Ovary (tissue), 9 donors: ENCODE measurements around the gene FRMD4A. TPM values are rescaled to one million over a fixed set of nuclear protein-coding genes. Genes with fewer than 3 reads are reported as not detected.
"Not testable (repeated sequence)": the region's sequence is repeated elsewhere in the genome, so short reads cannot be mapped to it uniquely, and the experiment has no call there.

Experiments used
- DNase-seq, 5 donors: peaks; one replicate each; pipeline ENCODE4 v3.0.0-alpha.2; 2019 to 2020
- H3K27ac ChIP-seq, 2 donors: fragments of 200-600 bp; one replicate each; pipeline versions ENCODE4 v1.5.1 to v1.8.0; 2019 to 2022
- H3K27me3 ChIP-seq: fragments of 200-600 bp; one replicate; pipeline ENCODE4 v1.8.0; 2022
- H3K36me3 ChIP-seq: fragments of 200-600 bp; sonication (generic); one replicate; pipeline ENCODE4 v1.5.1; 2019
- H3K4me1 ChIP-seq: one replicate; pipeline ENCODE4 v1.8.1; 2013; ENCODE audit warnings: mild to moderate bottlenecking, moderate library complexity; ENCODE audit not compliant: insufficient read depth
- H3K4me3 ChIP-seq: fragments of 200-600 bp; sonication (generic); one replicate; pipeline ENCODE4 v1.5.1; 2017
- H3K9me3 ChIP-seq, 2 donors: fragments of 200-600 bp in 1 of 2; sonication (generic) in 1 of 2; one replicate each; pipeline versions ENCODE4 v1.5.1 to v1.8.1; 2013 to 2019; ENCODE audit warnings: mild to moderate bottlenecking in 1 of 2, moderate library complexity in 1 of 2
- EP300 ChIP-seq: sonication (generic); formaldehyde crosslinking; IDR thresholded peaks from one replicate; pipeline ENCODE4 v1.6.1; 2017; ENCODE audit warnings: antibody characterized with exemption
- POLR2A ChIP-seq: fragments of 450-650 bp; IDR thresholded peaks from one replicate; pipeline ENCODE4 v1.6.1; 2017; ENCODE audit warnings: antibody characterized with exemption, mild to moderate bottlenecking, moderate library complexity
- WGBS, 3 donors: extraction: QIAGEN DNeasy Blood & Tissue Kit in 1 of 3; methylation state at CpG; one replicate each; pipeline versions ENCODE4 v1.1.5 to v1.1.7; 2013 to 2017; 5-methylcytosine and 5-hydroxymethylcytosine counted together
- intact Hi-C, 4 donors: fragments of 100-400 bp; cut with DNase I; formaldehyde crosslinking; loops; one replicate each; pipeline versions ENCODE4 v1.11.0 to v1.15.1; 2022 to 2023
- polyA plus RNA-seq, 2 donors: library from polyadenylated mRNA; stranded (reverse); fragments of 200-250 nt in 1 of 2; fragments of 350-450 nt in 1 of 2; fragmentation: Illumina TruSeq in 1 of 2; extraction: RNeasy Lipid Tissue Mini Kit (QIAGEN cat#74804) in 1 of 2; gene quantifications; one replicate each; pipeline ENCODE4 v1.2.3, GENCODE V29; 2013 to 2014
- total RNA-seq, 7 donors: library from RNA; depleted of rRNA in 2 of 7; stranded (reverse); fragments of >200 nt in 2 of 7; fragmentation: NEBNext Ultra II Directional in 3 of 7; extraction: Animal tissue kit (Norgen Biotek cat#: 25700) in 3 of 7; gene quantifications; one replicate each; pipeline versions ENCODE4 v1.1.0 to v1.2.4, GENCODE V29; 2016 to 2023
- TF ChIP-seq, protein P1 (sequence below), 3 donors: fragments of 450-650 bp in 2 of 3; fragments of 200-600 bp in 1 of 3; IDR thresholded peaks; one replicate each; pipeline versions ENCODE4 v1.5.1 to v1.8.0; 2016 to 2022; ENCODE audit warnings: antibody characterized with exemption in 3 of 3, mild to moderate bottlenecking in 1 of 3
- donor health status: DM: no; HTN: no; CAD: no; lungs with moderate emphysema.
- donor health status: DM: no; HTN: no; CAD: no.
- donor health status: Bipolar disorder and iron deficiency.
- donor health status: DM: yes; HTN: yes; CAD: no.
- donor health status: DM: no; HTN: no; CAD: no.
- donor health status: DM: yes; HTN: yes; CAD: no.

Gene FRMD4A
- total and polyA plus RNA-seq, 9 donors = 5.5 to 24.7 (median 11.3) TPM

DNA sequence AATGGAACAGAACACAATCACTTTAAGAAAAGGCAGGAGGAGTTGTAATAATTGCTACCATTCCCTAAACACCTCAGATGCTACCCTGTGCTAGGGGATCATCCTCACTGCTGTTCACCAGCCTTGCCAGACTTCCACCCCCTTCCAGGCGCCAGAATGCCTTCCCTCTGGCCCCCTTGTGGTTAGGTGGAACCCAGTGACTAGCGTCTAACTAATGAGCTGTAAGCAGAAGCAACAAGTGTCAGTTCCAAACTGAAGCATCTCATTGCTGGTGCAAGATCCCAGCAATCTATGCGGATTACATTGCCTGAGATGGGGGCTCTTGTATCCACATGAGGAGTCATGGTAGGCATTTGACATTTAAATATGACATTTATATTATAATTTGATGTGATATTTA is 86.6 kb downstream of the FRMD4A start:
- no peaks in the 10 kb centered on the region for H3K36me3 ChIP-seq
- DNase-seq = no peak
- WGBS, 3 donors = 69 to 71% (median 70%) methylated on average over 3 of the region's 3 CpGs
- H3K27ac ChIP-seq = no peak overlapping the region
- H3K4me1 ChIP-seq = peaks cover 1% of the 10 kb centered on the region
- H3K9me3 ChIP-seq = no peaks in the 10 kb centered on the region
- H3K4me3 ChIP-seq = no peak overlapping the region
- no peaks in the 10 kb centered on the region for H3K27me3 ChIP-seq
- intact Hi-C loops = no loop called here
- TF ChIP-seq EP300 (no peak), POLR2A (no peak)
- TF ChIP-seq, protein P1, sequence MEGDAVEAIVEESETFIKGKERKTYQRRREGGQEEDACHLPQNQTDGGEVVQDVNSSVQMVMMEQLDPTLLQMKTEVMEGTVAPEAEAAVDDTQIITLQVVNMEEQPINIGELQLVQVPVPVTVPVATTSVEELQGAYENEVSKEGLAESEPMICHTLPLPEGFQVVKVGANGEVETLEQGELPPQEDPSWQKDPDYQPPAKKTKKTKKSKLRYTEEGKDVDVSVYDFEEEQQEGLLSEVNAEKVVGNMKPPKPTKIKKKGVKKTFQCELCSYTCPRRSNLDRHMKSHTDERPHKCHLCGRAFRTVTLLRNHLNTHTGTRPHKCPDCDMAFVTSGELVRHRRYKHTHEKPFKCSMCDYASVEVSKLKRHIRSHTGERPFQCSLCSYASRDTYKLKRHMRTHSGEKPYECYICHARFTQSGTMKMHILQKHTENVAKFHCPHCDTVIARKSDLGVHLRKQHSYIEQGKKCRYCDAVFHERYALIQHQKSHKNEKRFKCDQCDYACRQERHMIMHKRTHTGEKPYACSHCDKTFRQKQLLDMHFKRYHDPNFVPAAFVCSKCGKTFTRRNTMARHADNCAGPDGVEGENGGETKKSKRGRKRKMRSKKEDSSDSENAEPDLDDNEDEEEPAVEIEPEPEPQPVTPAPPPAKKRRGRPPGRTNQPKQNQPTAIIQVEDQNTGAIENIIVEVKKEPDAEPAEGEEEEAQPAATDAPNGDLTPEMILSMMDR (IDR thresholded peaks at IDR 0.05) = no peak

DNA sequence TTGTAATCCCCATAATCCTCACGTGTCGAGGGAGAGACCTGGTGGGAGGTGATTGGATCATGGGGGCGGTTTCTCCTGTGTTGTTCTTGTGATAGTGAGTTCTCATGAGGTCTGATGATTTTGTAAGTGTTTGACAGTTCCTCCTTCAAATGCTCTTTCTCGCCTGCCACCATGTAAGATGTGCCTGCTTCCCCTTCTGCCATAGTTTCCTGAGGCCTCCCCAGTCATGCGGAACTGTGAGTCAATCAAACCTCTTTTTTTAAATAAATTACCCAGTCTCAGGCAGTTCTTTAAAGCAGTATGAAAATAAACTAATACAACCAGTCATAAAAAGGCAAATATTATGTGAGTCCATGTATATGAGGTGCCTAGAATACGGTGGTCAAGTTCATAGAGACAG is 87.5 kb downstream of the FRMD4A start:
- no peak for DNase-seq
- 86 to 95% (median 94%) methylated on average over 6 of the region's 6 CpGs for WGBS, 3 donors
- Histone ChIP-seq H3K4me3 (no peak overlapping the region), H3K9me3 (no peaks in the 10 kb centered on the region), H3K27me3 (no peaks in the 10 kb centered on the region), H3K27ac (no peak overlapping the region), H3K4me1 (peaks cover 1% of the 10 kb centered on the region), H3K36me3 (no peaks in the 10 kb centered on the region)
- intact Hi-C loops = no loop called here
- TF ChIP-seq, protein P1 (IDR thresholded peaks at IDR 0.05) = no peak
- TF ChIP-seq POLR2A = no peak
- no peak for TF ChIP-seq EP300

DNA sequence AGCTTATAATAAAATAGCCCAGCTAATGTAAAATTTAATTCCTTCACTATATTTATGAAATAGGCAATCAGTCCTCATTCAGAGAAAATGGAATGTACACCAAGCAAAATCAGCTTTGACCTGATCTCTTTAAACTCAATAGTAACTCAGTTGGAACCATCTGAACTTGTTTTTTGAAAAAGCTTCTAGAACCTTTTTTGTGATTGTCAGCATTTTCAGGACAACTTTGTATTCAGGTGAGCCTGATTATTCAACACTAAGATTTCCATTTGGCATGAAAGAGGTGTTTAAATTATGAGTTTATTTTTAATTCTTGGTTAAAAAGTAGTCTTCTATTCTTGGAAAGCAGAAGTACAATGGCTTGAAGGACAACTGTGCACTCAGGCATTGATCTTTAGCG is 89.5 kb downstream of the FRMD4A start:
- WGBS, 3 donors = 85% methylated on average over 1 of the region's 1 CpG
- TF ChIP-seq, protein P1 (IDR thresholded peaks at IDR 0.05) = no peak
- no peak for TF ChIP-seq POLR2A
- no peak for TF ChIP-seq EP300
- Histone ChIP-seq H3K9me3 (no peaks in the 10 kb centered on the region), H3K36me3 (no peaks in the 10 kb centered on the region), H3K4me3 (no peak overlapping the region), H3K27me3 (no peaks in the 10 kb centered on the region), H3K27ac (no peak overlapping the region), H3K4me1 (no peaks in the 10 kb centered on the region)
- intact Hi-C loops = no loop called here
- no peak for DNase-seq

DNA sequence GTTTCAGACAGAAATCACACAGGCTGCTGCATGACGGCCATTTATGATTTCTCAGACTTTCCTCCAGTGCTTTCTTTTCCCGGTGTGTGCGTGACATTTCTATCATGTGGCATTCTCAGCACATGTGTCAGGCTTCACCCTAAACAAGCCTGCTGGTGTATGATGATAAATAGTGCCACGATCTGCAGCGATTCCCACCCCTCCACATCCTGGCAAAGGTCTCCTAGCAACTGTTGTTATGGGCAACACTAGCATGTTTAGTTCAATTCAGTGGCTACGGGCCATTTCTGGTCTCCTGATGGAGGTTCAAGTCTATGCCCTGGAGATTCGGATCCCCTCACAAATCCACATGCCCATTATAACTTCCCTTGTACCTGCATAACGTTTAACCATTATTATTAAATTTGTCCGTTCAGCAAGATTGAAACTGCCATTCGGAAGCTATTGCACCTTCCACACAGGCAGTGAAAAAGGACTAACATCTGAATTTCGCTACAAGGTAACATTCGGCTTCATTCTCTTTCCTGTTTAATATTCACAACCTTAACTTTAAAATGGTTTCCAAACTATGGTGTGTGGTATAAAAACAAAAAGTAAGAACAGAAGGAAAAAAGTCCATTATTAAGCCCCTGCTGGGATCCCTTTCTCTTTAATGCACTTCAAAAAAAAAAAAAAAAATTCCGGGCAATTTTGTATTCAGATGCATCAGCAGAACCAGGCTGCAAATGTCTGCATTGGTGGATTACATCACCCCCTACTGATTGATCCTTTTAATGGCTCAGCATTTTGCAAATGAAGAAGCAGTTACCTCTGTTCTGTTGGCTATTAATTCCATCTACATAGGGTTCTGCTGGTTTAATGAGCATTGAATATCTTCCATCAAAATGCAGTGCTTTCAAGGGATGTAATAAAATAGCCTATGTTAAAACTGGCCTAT is 90.2 kb downstream of the FRMD4A start:
- Histone ChIP-seq H3K27ac (no peak overlapping the region), H3K36me3 (no peaks in the 10 kb centered on the region), H3K27me3 (no peaks in the 10 kb centered on the region), H3K9me3 (no peaks in the 10 kb centered on the region), H3K4me1 (no peaks in the 10 kb centered on the region), H3K4me3 (no peak overlapping the region)
- intact Hi-C loops = no loop called here
- 53 to 66% (median 54%) methylated on average over 13 of the region's 13 CpGs for WGBS, 3 donors
- TF ChIP-seq POLR2A = no peak
- TF ChIP-seq EP300 = no peak
- TF ChIP-seq, protein P1 (IDR thresholded peaks at IDR 0.05) = no peak
- DNase-seq = no peak

DNA sequence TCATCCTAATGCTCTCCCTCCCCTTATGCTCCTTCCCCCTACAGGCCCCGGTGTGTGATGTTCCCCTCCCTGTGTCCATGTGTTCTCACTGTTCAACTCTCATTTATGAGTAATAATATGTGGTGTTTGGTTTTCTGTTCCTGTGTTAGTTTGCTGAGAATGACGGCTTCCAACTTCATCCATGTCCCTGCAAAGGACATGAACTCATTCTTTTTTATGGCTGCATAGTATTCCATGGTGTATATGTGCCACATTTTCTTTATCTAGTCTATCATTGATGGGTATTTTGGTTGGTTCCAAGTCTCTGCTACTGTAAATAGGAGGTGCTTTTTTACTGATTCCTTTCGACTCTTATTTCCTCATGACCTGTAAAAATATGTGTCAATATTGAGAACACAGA is 92.1 kb downstream of the FRMD4A start:
- 91 to 92% (median 91%) methylated on average over 3 of the region's 3 CpGs for WGBS, 3 donors
- H3K4me1 ChIP-seq, DNase-seq, H3K36me3 ChIP-seq, H3K27ac ChIP-seq, H3K9me3 ChIP-seq, H3K4me3 ChIP-seq, H3K27me3 ChIP-seq, intact Hi-C loops: not testable (repeated sequence)
